ENCODE results near the gene PSMB7. TPM values are rescaled to one million over a fixed set of nuclear protein-coding genes. Genes with fewer than 3 reads are reported as not detected.

The PSMB7 gene
- total and polyA plus RNA-seq, 2 of the 8 experiments (the other 6 are each of a cell fraction or from before 2014, with no cell fraction given), result 222 to 357 TPM

GRCh38 chr9:124321935-124322334 lies 93.3 kb downstream of the PSMB7 start:
- ChIA-PET POLR2A (ENCODE audit: partially characterized antibody) (no interaction called here), CTCF (ENCODE audit: partially characterized antibody) (interaction anchor here (0.9 to 5.8 kb wide), 10 partner anchors 18 to 282 kb away, joined by 3 to 31 read pairs (median 6); no protein-coding TSS in a partner anchor)
- DNase-seq (ENCODE audit: low read depth in 1 of 2, low spot score in 2 of 2), result no peak
- Histone ChIP-seq H3K9me3 (ENCODE audit: insufficient read depth in 2 of 2, low read depth in 1 of 2, low read length in 1 of 2) (no peaks in the 10 kb centered on the region), H3K4me2 (ENCODE audit: insufficient read depth in 1 of 2, low read depth in 2 of 2, low read length in 2 of 2) (no peak overlapping the region), H4K5ac (ENCODE audit: insufficient read length, low read depth, low read length) (no peak overlapping the region), H3K4me3 (ENCODE audit: extremely low read depth in 1 of 4, insufficient read depth in 2 of 4, low read depth in 3 of 4, low read length in 4 of 4) (no peak overlapping the region), H4K91ac (replicated peaks; ENCODE audit: insufficient read length, low read length) (no peak overlapping the region), H3K4me1 (replicated peaks in 1 of 4; ENCODE audit: control insufficient read depth in 3 of 4, insufficient read depth in 4 of 4, low read length in 3 of 4) (peaks cover 0 to 1% (median 0%) of the 10 kb centered on the region in 4 experiments; a peak in 1 of 7 replicates), H3K56ac (replicated peaks; ENCODE audit: insufficient read length, low read depth, low read length) (no peak overlapping the region), H2BK5ac (ENCODE audit: low read depth, low read length) (no peak overlapping the region), H4K20me1 (replicated peaks in 1 of 2; ENCODE audit: control insufficient read depth in 1 of 2, insufficient read depth in 2 of 2, low read length in 2 of 2) (peaks cover 0 to 2% of the 10 kb centered on the region in 2 experiments), H3K79me1 (ENCODE audit: low read depth, low read length) (no peaks in the 10 kb centered on the region), H3K14ac (ENCODE audit: insufficient read length) (no peak overlapping the region), H2BK120ac (replicated peaks; ENCODE audit: low read depth, low read length) (no peak overlapping the region), H3K27ac (ENCODE audit: low read depth, low read length) (no peak overlapping the region; the same call in 1 of the 2 replicates), H3K4ac (replicated peaks; ENCODE audit: insufficient read length, low read depth, low read length) (no peak overlapping the region), H2BK15ac (ENCODE audit: low read length) (no peak overlapping the region), H3K18ac (ENCODE audit: extremely low read depth, low read length) (no peak overlapping the region), H2BK20ac (ENCODE audit: low read length) (no peak overlapping the region), H3K23me2 (ENCODE audit: low read depth, low read length) (no peaks in the 10 kb centered on the region), H2BK12ac (ENCODE audit: low read depth, low read length) (no peak overlapping the region), H3K9ac (replicated peaks in 1 of 4; ENCODE audit: extremely low read depth in 1 of 4, low read depth in 3 of 4, low read length in 3 of 4) (no peak overlapping the region), H4K8ac (ENCODE audit: extremely low read depth, insufficient read depth, low read length) (no peak overlapping the region; the same call in none of the 2 replicates), H3K23ac (ENCODE audit: insufficient read length) (no peak overlapping the region), H3K36me3 (ENCODE audit: control insufficient read depth in 2 of 4, insufficient read depth in 4 of 4, low read length in 3 of 4) (no peaks in the 10 kb centered on the region), H3K27me3 (replicated peaks in 1 of 4; ENCODE audit: control insufficient read depth in 3 of 4, extremely low read depth in 1 of 4, insufficient read depth in 3 of 4, low read length in 3 of 4) (no peaks in the 10 kb centered on the region), H2AK5ac (ENCODE audit: low read depth, low read length) (no peak overlapping the region), H2AFZ (ENCODE audit: low read length) (no peak overlapping the region), H3K79me2 (ENCODE audit: control insufficient read depth in 1 of 2, insufficient read depth in 2 of 2, low read length in 2 of 2) (no peaks in the 10 kb centered on the region)
- no peak for FAIRE-seq
- WGBS, 2 experiments (ENCODE audit: extremely low coverage in 1 of 2, insufficient coverage in 1 of 2, insufficient read length in 1 of 2, insufficient replicate concordance in 2 of 2, low coverage in 1 of 2, low lambda C conversion rate in 2 of 2, missing lambda C conversion rate in 1 of 2), result 75% methylated on average over 4 of the region's 4 CpGs; no CpG with 5 or more reads in 1 of the 2 experiments
- TF ChIP-seq RFX5 (IDR thresholded peaks at IDR 0.05; ENCODE audit: borderline replicate concordance, low read depth, low read length) (no peak), HDAC6 (IDR thresholded peaks at IDR 0.05; ENCODE audit: low read depth, low read length) (no peak), SAP30 (IDR thresholded peaks at IDR 0.05; ENCODE audit: insufficient read depth, insufficient replicate concordance, low read length) (no peak), KDM5A (IDR thresholded peaks at IDR 0.05; ENCODE audit: low read length) (no peak), CTCF (IDR thresholded peaks at IDR 0.05; ENCODE audit: control extremely low read depth in 1 of 3, insufficient read depth in 1 of 3, low read depth in 1 of 3, low read length in 3 of 3) (no peak), MAFK (IDR thresholded peaks at IDR 0.05; ENCODE audit: low read depth, low read length) (no peak)

Data from H1 (cell line).